ENCODE results near the gene GGCX. TPM values are rescaled to one million over a fixed set of nuclear protein-coding genes. Genes with fewer than 3 reads are reported as not detected.

The GGCX gene
- total RNA-seq, 2 experiments from 2014 or later: 22.9 to 27.6 TPM

GRCh38 chr2:85531589-85531988 lies 29.7 kb downstream of the GGCX start:
- Mint-ChIP-seq H3K27me3 (no peaks in the 10 kb centered on the region), H3K9me3 (no peaks in the 10 kb centered on the region), H3K27ac (no peak overlapping the region), H3K36me3 (ENCODE audit: low read depth) (no peaks in the 10 kb centered on the region), H3K4me1 (ENCODE audit: low read depth) (no peaks in the 10 kb centered on the region), H3K4me3 (no peak overlapping the region)
- DNase-seq (no peak), ATAC-seq (ENCODE audit: poor library complexity) (no peak)
- intact Hi-C loops (cut with DNase I, micrococcal nuclease): no loop called here
- Histone ChIP-seq H3K4me3 (ENCODE audit: low read length) (no peak overlapping the region), H3K27me3 (ENCODE audit: control insufficient read depth in 1 of 2, insufficient read depth in 2 of 2, low read length in 2 of 2) (no peaks in the 10 kb centered on the region), H3K4me1 (ENCODE audit: insufficient read depth, low read length) (no peaks in the 10 kb centered on the region), H3K9me3 (ENCODE audit: control insufficient read depth in 1 of 2, insufficient read depth in 1 of 2, low read length in 2 of 2) (no peaks in the 10 kb centered on the region), H3K36me3 (ENCODE audit: insufficient read depth, low read length) (no peaks in the 10 kb centered on the region), H3K27ac (ENCODE audit: low read depth in 1 of 2, low read length in 2 of 2) (no peak overlapping the region)
- POLR2A ChIA-PET: interaction anchor here (0.6 kb wide), 1 partner anchor 204 kb away, joined by 4 read pairs; no protein-coding TSS in a partner anchor
- CTCF ChIA-PET: interaction anchor here (0.6 kb wide), 1 partner anchor 290 kb away, joined by 3 read pairs; no protein-coding TSS in a partner anchor
- TF ChIP-seq CTCF (IDR thresholded peaks at IDR 0.05): no peak

GRCh38 chr2:85529809-85530208 lies 31.5 kb downstream of the GGCX start:
- H3K4me3 Mint-ChIP-seq: no peak overlapping the region
- no peaks in the 10 kb centered on the region for H3K9me3 Mint-ChIP-seq
- TF ChIP-seq CTCF (IDR thresholded peaks at IDR 0.05): no peak
- H3K4me1 Mint-ChIP-seq (ENCODE audit: low read depth): no peaks in the 10 kb centered on the region
- no peak overlapping the region for H3K27ac Mint-ChIP-seq
- no peaks in the 10 kb centered on the region for H3K9me3 ChIP-seq (ENCODE audit: control insufficient read depth in 1 of 2, insufficient read depth in 1 of 2, low read length in 2 of 2)
- no peak for DNase-seq
- no peaks in the 10 kb centered on the region for H3K27me3 Mint-ChIP-seq
- no peak overlapping the region for H3K4me3 ChIP-seq (ENCODE audit: low read length)
- no peak for ATAC-seq (ENCODE audit: poor library complexity)
- no peaks in the 10 kb centered on the region for H3K4me1 ChIP-seq (ENCODE audit: insufficient read depth, low read length)
- intact Hi-C loops (cut with DNase I, micrococcal nuclease): no loop called here
- no peaks in the 10 kb centered on the region for H3K36me3 Mint-ChIP-seq (ENCODE audit: low read depth)
- no peaks in the 10 kb centered on the region for H3K36me3 ChIP-seq (ENCODE audit: insufficient read depth, low read length)
- no peaks in the 10 kb centered on the region for H3K27me3 ChIP-seq (ENCODE audit: control insufficient read depth in 1 of 2, insufficient read depth in 2 of 2, low read length in 2 of 2)
- CTCF ChIA-PET: no interaction called here
- POLR2A ChIA-PET: interaction anchor here (0.9 kb wide), 1 partner anchor 9 kb away, joined by 3 read pairs; the partner anchor contains the start of gene MAT2A
- no peak overlapping the region for H3K27ac ChIP-seq (ENCODE audit: low read depth in 1 of 2, low read length in 2 of 2)

- ATAC-seq (ENCODE audit: poor library complexity) (no peak), DNase-seq (no peak)
- Histone ChIP-seq H3K27ac (ENCODE audit: low read depth in 1 of 2, low read length in 2 of 2) (no peak overlapping the region), H3K4me1 (ENCODE audit: insufficient read depth, low read length) (peaks cover 6% of the 10 kb centered on the region), H3K36me3 (ENCODE audit: insufficient read depth, low read length) (no peaks in the 10 kb centered on the region), H3K4me3 (ENCODE audit: low read length) (no peak overlapping the region), H3K27me3 (ENCODE audit: control insufficient read depth in 1 of 2, insufficient read depth in 2 of 2, low read length in 2 of 2) (no peaks in the 10 kb centered on the region), H3K9me3 (ENCODE audit: control insufficient read depth in 1 of 2, insufficient read depth in 1 of 2, low read length in 2 of 2) (no peaks in the 10 kb centered on the region)
- no peaks in the 10 kb centered on the region for H3K4me1 Mint-ChIP-seq (ENCODE audit: low read depth)
- H3K36me3 Mint-ChIP-seq (ENCODE audit: low read depth): no peaks in the 10 kb centered on the region
- no peak for TF ChIP-seq CTCF (IDR thresholded peaks at IDR 0.05)
- no peaks in the 10 kb centered on the region for H3K27me3 Mint-ChIP-seq
- intact Hi-C loops (cut with DNase I, micrococcal nuclease): no loop called here
- no peaks in the 10 kb centered on the region for H3K9me3 Mint-ChIP-seq
- no peak overlapping the region for H3K4me3 Mint-ChIP-seq
- POLR2A ChIA-PET: no interaction called here
- no peak overlapping the region for H3K27ac Mint-ChIP-seq
- CTCF ChIA-PET: no interaction called here
Measured at GRCh38 chr2:85528355-85528754, 32.9 kb downstream of the GGCX start.

Measured in CD4-positive, alpha-beta T cell (primary cell).